Liver (tissue), 9 donors: ENCODE results near the gene DAGLA. TPM values are rescaled to one million over a fixed set of nuclear protein-coding genes. Genes with fewer than 3 reads are reported as not detected.

Source experiments
- DNase-seq: peaks from one replicate; pipeline ENCODE4 v3.0.0-alpha.2; 2017; ENCODE audit warnings: low spot score
- H3K27ac ChIP-seq, 2 donors: one replicate each; pipeline ENCODE4 v1.7.0; 2013; ENCODE audit warnings: inconsistent platforms in 2 of 2, low read length in 2 of 2, control low read depth in 1 of 2, low read depth in 1 of 2, mild to moderate bottlenecking in 1 of 2
- H3K27me3 ChIP-seq, 4 donors: one replicate each; pipeline versions ENCODE4 v1.6.1 to v1.7.0; 2013; ENCODE audit warnings: low read length in 3 of 4, inconsistent platforms in 1 of 4, mild to moderate bottlenecking in 1 of 4, moderate library complexity in 1 of 4; ENCODE audit not compliant: control insufficient read depth in 4 of 4, insufficient read depth in 4 of 4
- H3K36me3 ChIP-seq, 4 donors: one replicate each; pipeline versions ENCODE4 v1.6.1 to v1.7.0; 2013; ENCODE audit warnings: low read length in 3 of 4, mild to moderate bottlenecking in 3 of 4, low read depth in 1 of 4, moderate library complexity in 1 of 4; ENCODE audit not compliant: control insufficient read depth in 4 of 4, insufficient read depth in 3 of 4
- H3K4me1 ChIP-seq, 4 donors: one replicate each; pipeline versions ENCODE4 v1.6.1 to v1.7.0; 2013; ENCODE audit warnings: low read length in 3 of 4, mild to moderate bottlenecking in 3 of 4, moderate library complexity in 1 of 4; ENCODE audit not compliant: control insufficient read depth in 4 of 4, insufficient read depth in 4 of 4
- H3K4me3 ChIP-seq, 3 donors: one replicate each; pipeline versions ENCODE4 v1.6.1 to v1.7.0; 2013; ENCODE audit warnings: low read length in 3 of 3, control low read depth in 1 of 3, low read depth in 1 of 3, mild to moderate bottlenecking in 1 of 3
- H3K9ac ChIP-seq, 2 donors: one replicate each; pipeline ENCODE4 v1.7.0; 2013; ENCODE audit warnings: low read length in 2 of 2, mild to moderate bottlenecking in 2 of 2, moderate library complexity in 2 of 2, control low read depth in 1 of 2, low read depth in 1 of 2
- H3K9me3 ChIP-seq, 4 donors: one replicate each; pipeline versions ENCODE4 v1.6.1 to v1.7.0; 2013; ENCODE audit warnings: low read length in 3 of 4; ENCODE audit not compliant: control insufficient read depth in 4 of 4
- CTCF ChIP-seq: fragments of 150-350 bp; IDR thresholded peaks from 2 replicates; pipeline ENCODE4 v1.5.1; 2017; ENCODE audit warnings: improper control_type of control experiment, low read depth, low read length; ENCODE audit not compliant: missing input control
- EGR1 ChIP-seq, 2 donors: IDR thresholded peaks; 2 replicates each; pipeline ENCODE4 v1.6.1; 2016 to 2018; ENCODE audit warnings: antibody characterized with exemption in 2 of 2, low read depth in 2 of 2
- FOXA2 ChIP-seq: IDR thresholded peaks from 2 replicates; pipeline ENCODE4 v1.6.1; 2016; ENCODE audit warnings: antibody characterized with exemption
- GABPA ChIP-seq, 2 donors: IDR thresholded peaks in 1 of 2; conservative IDR thresholded peaks in 1 of 2; 2 replicates each; pipeline ENCODE4 v1.6.1; 2016; ENCODE audit warnings: antibody characterized with exemption in 2 of 2, mild to moderate bottlenecking in 1 of 2, moderate library complexity in 1 of 2
- HNF4A ChIP-seq, 2 donors: conservative IDR thresholded peaks; 2 replicates each; pipeline ENCODE4 v1.6.1; 2016; ENCODE audit warnings: antibody characterized with exemption in 2 of 2, mild to moderate bottlenecking in 2 of 2
- JUND ChIP-seq, 2 donors: IDR thresholded peaks; 2 replicates each; pipeline ENCODE4 v1.6.1; 2016; ENCODE audit warnings: antibody characterized with exemption in 2 of 2
- NR2F2 ChIP-seq: IDR thresholded peaks from 2 replicates; pipeline ENCODE4 v1.6.1; 2016; ENCODE audit warnings: antibody characterized with exemption
- RAD21 ChIP-seq, 2 donors: IDR thresholded peaks; 2 replicates each; pipeline ENCODE4 v1.6.1; 2016; ENCODE audit warnings: antibody characterized with exemption in 2 of 2, mild to moderate bottlenecking in 2 of 2
- REST ChIP-seq: IDR thresholded peaks from 2 replicates; pipeline ENCODE4 v1.6.1; 2016; ENCODE audit warnings: antibody characterized with exemption, mild to moderate bottlenecking
- RXRA ChIP-seq, 2 donors: IDR thresholded peaks; 2 replicates each; pipeline ENCODE4 v1.6.1; 2017 to 2018; ENCODE audit warnings: antibody characterized with exemption in 2 of 2, mild to moderate bottlenecking in 1 of 2
- SP1 ChIP-seq: IDR thresholded peaks from 2 replicates; pipeline ENCODE4 v1.6.1; 2018; ENCODE audit warnings: antibody characterized with exemption, mild to moderate bottlenecking
- YY1 ChIP-seq: IDR thresholded peaks from 2 replicates; pipeline ENCODE4 v1.6.1; 2016; ENCODE audit warnings: antibody characterized with exemption, mild to moderate bottlenecking
- ZBTB33 ChIP-seq: IDR thresholded peaks from 2 replicates; pipeline ENCODE4 v1.6.1; 2016; ENCODE audit warnings: antibody characterized with exemption
- WGBS: extraction: QIAGEN DNeasy Blood & Tissue Kit; methylation state at CpG from one replicate; pipeline ENCODE4 v1.1.7; 2013; 5-methylcytosine and 5-hydroxymethylcytosine counted together
- polyA plus RNA-seq, 2 donors: library from polyadenylated mRNA; stranded (reverse) in 1 of 2; unstranded in 1 of 2; fragments of 200-250 nt in 1 of 2; fragments of >200 nt in 1 of 2; fragmentation: Nextera tagmentation in 1 of 2; extraction: Ambion mirVana in 1 of 2; gene quantifications; one replicate each; pipeline versions ENCODE4 v1.2.1 to v1.2.3, GENCODE V29; 2013 to 2015
- total RNA-seq, 2 donors: library from RNA; depleted of rRNA; stranded (reverse); fragments of >200 nt; gene quantifications; one replicate each; pipeline ENCODE4 v1.2.3, GENCODE V29; 2014
- donor health status: healthy.
- donor health status: healthy.
- donor health status: healthy.
- donor health status: healthy.
- donor health status: healthy.

DAGLA gene
- total and polyA plus RNA-seq, 4 donors: 0.13 to 0.84 (median 0.60) TPM

- TF ChIP-seq REST (no peak), GABPA (IDR thresholded peaks at IDR 0.05 in 1 of 2, conservative IDR thresholded peaks at IDR 0.05 in 1 of 2) (no peak), NR2F2 (no peak), EGR1 (IDR thresholded peaks at IDR 0.05; ENCODE audit: low read depth in 2 of 2) (no peak), FOXA2 (no peak), RXRA (IDR thresholded peaks at IDR 0.05) (no peak), RAD21 (IDR thresholded peaks at IDR 0.05) (no peak), JUND (IDR thresholded peaks at IDR 0.05) (no peak), HNF4A (conservative IDR thresholded peaks at IDR 0.05) (no peak)
Observed at GRCh38 chr11:61762223-61762615, 82.0 kb downstream of the DAGLA start (continued).

GRCh38 chr11:61762798-61763197 is 82.6 kb downstream of the DAGLA start:
- H3K9ac ChIP-seq: no peak overlapping the region
- H3K36me3 ChIP-seq: no peaks in the 10 kb centered on the region
- H3K4me3 ChIP-seq: no peak overlapping the region
- WGBS: 81% methylated on average over 15 of the region's 15 CpGs
- no peaks in the 10 kb centered on the region for H3K9me3 ChIP-seq
- no peak for DNase-seq
- no peak overlapping the region for H3K27ac ChIP-seq
- no peak for TF ChIP-seq HNF4A (conservative IDR thresholded peaks at IDR 0.05)
- no peak for TF ChIP-seq NR2F2
- TF ChIP-seq JUND (IDR thresholded peaks at IDR 0.05): no peak
- no peak for TF ChIP-seq RAD21 (IDR thresholded peaks at IDR 0.05)
- TF ChIP-seq REST: no peak
- no peak for TF ChIP-seq GABPA (IDR thresholded peaks at IDR 0.05 in 1 of 2, conservative IDR thresholded peaks at IDR 0.05 in 1 of 2)
- TF ChIP-seq SP1: no peak
- TF ChIP-seq ZBTB33: no peak
- TF ChIP-seq RXRA (IDR thresholded peaks at IDR 0.05): no peak
- TF ChIP-seq YY1: no peak
- no peak for TF ChIP-seq CTCF
- peaks cover 10 to 35% (median 25%) of the 10 kb centered on the region in 4 donors for H3K4me1 ChIP-seq
- no peaks in the 10 kb centered on the region for H3K27me3 ChIP-seq
